ENCODE results near the gene NAA40. TPM values are rescaled to one million over a fixed set of nuclear protein-coding genes. Genes with fewer than 3 reads are reported as not detected.

NAA40 gene
- total RNA-seq: 10 to 100 TPM; 34.8 to 37.4 TPM

DNA sequence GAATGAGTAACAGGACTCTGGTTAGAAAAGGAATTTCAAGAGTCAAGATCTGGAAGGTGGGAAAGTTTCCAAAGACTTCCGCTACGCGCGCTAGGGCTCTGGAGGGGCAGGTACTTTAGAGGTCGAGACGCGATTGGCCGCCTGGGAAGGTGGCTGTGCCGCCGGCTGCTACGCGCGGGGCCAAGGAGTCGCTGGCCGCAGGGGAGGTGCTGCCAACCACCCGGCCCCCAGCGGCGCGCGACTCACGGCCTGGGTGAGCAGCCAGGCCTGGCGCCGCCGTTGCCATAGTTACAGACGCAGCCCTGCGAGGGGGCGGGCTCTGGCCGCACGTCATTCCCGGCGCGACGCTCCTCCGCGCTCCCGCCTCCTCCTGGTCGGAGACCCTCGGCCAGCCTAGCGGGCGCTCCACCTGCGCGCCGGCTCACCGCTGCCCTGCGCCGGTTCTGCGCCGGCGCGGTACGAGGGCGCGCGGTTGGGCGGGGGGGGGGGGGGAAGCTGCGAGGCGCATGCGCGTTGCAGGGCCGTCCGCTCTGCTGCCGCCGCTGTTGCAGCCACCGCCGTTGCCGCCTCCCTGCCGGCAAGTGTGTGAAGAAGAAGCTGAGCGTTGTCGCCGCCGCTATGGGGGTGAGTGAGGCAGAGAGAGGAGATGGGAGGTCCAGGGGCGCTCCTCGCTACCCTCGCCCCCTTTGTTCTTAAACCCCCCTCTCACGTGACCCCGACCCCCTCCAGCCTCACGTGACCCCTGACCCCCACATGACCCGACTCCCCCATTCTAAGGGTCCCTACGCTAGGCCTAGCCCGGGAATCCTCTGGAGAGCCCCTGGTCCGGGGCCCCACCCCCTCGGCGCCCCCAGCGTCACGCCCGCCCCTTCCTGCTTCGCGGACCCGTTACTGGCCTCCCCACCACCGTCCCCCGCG is at the start of gene NAA40:
NAA40 (plus strand) TSS at position 524 of the 918 bp plus-strand sequence; CDS start at position 619, 95 bp downstream.

DNA sequence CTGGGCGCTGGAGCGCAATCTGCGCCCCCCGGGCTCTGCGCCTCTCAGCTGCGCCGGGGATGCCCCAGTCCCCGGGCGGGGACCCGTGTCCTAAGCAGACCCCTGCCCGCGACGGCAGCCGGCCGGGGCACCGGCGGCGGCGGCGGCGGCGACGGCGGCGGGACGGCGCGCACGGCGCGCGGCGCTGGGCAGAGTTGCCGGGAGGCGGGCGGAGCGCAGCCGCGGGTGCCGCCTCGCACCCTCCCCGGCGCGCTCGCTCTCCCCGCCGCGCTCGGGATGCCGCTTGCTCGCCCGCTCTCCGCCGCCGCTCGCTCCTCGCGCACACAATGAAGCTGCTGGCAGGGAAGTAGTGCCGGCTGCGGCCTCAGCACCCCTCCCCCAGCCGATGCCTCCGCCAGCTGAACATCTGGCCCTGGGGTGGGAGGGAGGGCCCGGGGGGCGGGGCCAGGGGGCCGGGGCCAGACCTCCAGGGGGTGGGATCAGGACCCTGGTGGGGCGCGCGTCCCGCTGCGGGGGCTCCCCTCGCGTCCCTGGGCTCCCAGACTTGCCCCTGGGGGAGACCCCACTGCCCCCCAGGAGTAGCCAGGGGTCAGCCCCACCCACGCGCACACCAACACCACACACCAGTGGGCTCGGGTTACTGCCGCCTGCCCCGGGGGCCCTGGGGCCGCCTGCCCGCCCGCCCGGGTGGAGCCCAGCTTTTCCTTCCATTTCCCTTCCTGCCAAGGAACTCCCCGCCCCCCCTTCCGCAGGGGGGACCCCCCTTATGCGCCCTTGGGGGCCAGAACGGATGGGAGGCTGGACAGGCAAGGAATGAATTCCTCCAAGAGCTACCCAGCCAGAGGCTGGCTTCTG is 21.7 kb upstream of the NAA40 start, which contains the start of gene RCOR2:
RCOR2 (minus strand) TSS at position 328 of the 855 bp plus-strand sequence. CDS start 708 bp downstream, outside the sequence.

DNA sequence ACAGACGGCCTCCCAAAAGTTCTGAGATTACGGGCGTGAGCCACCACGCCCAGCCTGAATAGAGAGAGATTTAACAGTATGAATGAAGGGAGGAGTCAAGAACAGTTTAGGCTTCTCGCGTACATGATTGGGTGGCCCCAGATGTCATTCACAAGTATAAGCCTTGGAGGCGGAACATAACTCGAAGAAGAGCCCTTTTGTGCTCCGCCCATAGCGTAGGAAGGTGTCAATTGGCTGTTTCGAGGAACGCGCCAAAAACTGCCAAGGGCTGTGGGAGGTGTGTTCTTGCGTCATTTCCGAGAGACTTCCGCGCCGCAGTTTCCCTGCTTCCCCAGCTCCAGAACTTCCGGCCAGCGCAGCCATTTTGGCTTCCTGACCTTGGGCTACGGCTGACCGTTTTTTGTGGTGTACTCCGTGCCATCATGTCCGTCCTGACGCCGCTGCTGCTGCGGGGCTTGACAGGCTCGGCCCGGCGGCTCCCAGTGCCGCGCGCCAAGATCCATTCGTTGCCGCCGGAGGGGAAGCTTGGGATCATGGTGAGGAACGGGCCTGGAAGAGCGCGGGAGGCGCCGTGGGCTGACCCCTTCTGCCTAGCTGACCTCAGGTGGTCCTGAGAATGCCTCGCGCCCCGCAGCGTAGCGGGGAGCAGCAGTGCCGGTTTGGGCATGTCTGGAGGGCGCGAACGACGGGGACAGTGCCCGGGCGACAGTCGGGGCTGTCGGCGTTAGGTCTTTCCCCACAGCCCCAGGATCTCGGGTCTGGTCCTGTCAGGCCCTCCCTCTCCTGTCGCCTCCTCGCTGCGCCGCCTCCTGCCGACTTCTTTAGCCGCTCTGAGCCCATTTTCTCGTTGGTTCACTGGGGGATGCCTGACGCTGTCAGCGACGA is 35.7 kb downstream of the NAA40 start, which contains the start of gene COX8A:
COX8A (plus strand) TSS at position 362 of the 885 bp plus-strand sequence; CDS start at position 423, 61 bp downstream.

DNA sequence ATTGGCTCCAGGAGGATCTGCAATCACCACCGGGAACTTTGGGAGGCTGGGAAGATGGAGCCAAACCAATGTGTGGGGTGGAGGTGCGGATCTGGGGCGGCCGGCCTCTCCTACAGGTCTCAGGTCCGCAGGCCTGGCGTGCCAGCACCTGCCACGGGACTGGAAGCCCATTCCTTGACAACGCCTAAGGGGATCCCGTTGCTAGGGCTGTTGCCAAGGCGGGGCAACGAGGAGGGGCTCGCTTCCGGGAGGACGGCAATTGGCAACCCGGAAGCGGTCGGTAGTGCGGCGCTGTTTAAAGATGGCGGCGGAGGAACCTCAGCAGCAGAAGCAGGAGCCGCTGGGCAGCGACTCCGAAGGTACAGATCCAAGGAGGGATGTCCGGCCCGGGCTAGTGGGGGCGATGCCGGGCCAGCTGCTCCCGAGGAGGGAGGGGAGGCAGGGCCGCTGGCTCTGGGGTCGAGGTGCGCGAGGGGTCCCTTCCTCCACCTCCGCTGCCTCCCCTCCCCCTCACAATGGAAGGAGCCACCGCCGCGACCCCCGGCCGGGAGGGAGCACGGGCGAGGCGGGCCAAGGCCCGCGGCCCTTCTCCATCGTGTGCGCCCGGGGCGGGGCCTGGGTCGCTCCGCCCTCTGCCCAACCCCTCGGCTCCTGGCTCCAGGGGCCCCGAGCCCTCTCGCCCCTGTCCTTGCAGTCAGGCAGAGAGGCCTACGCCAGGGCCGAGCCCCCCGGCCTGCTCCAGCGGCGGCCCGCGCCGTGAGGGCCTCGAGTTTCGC is 47.5 kb downstream of the NAA40 start, which contains the start of gene OTUB1:
OTUB1 (plus strand) TSS at position 283 of the 776 bp plus-strand sequence; CDS start at position 302, 19 bp downstream.

Other genes with a start within 250 kb of the NAA40 start
- gene ZFTA, start 170.2 kb upstream of the NAA40 start, total RNA-seq: 1 to 10 TPM; 1.7 to 2.0 TPM
- 10 to 100 TPM; 28.7 to 31.4 TPM for gene SPINDOC, start 125.5 kb upstream of the NAA40 start, total RNA-seq
- gene MARK2, start 99.9 kb upstream of the NAA40 start, total RNA-seq: 10 to 100 TPM; 62.5 to 65.1 TPM
- under 1 TPM; 0.30 to 0.46 TPM for gene RCOR2, start 21.8 kb upstream of the NAA40 start, total RNA-seq
- gene COX8A, start 35.6 kb downstream of the NAA40 start, total RNA-seq: 100 to 1,000 TPM; 327 to 397 TPM
- gene OTUB1, start 47.4 kb downstream of the NAA40 start, total RNA-seq: 10 to 100 TPM; 80.0 to 80.1 TPM
- not detected for gene FLRT1, start 96.9 kb downstream of the NAA40 start, total RNA-seq
- 10 to 100 TPM; 14.2 TPM for gene MACROD1, start 227.1 kb downstream of the NAA40 start, total RNA-seq
- gene STIP1, start 247.2 kb downstream of the NAA40 start, total RNA-seq: 100 to 1,000 TPM; 181 to 183 TPM

Measured in activated naive CD4-positive, alpha-beta T cell treated with anti-CD3 and anti-CD28 coated beads, Interleukin-2, amount 10 ng/mL, durations not matched to agents 5 hours and 36 hours (primary cell).